Activated CD8-positive, alpha-beta T cell treated with anti-CD3 and anti-CD28 coated beads, Interleukin-2, amount 10 ng/mL, durations not matched to agents 7 days and 5 days (primary cell): ENCODE results near the gene GPR171. TPM values are rescaled to one million over a fixed set of nuclear protein-coding genes. Genes with fewer than 3 reads are reported as not detected.
A peak's percentile ranks its signal among the peaks of the same experiment; 100 is the strongest.

Experiments used
- ATAC-seq: fragments of 150-1000 bp; cut with Tn5 transposase; one replicate; pipeline ENCODE4 v1.10.0; 2021; ENCODE audit warnings: moderate library complexity
- CTCF ChIA-PET: fragments of 350-600 bp; sonication (Branson Sonifier 250); formaldehyde crosslinking; loops from one replicate; lab custom pipeline; 2021; ENCODE audit warnings: antibody characterized with exemption; lab: Charles Lee
- POLR2A ChIA-PET: fragments of 350-600 bp; sonication (Branson Sonifier 250); formaldehyde crosslinking; loops from one replicate; lab custom pipeline; 2021; ENCODE audit warnings: antibody characterized with exemption; lab: Charles Lee
- DNase-seq: peaks from one replicate; pipeline ENCODE4 v3.0.0-alpha.2; 2020
- H3K27ac Mint-ChIP-seq: one replicate; pipeline ENCODE4 v1.8.0; 2021; ENCODE audit warnings: mild to moderate bottlenecking, mixed read lengths
- H3K27me3 Mint-ChIP-seq: one replicate; pipeline ENCODE4 v1.8.0; 2021; ENCODE audit warnings: low read depth, mixed read lengths
- H3K36me3 Mint-ChIP-seq: one replicate; pipeline ENCODE4 v1.8.0; 2021; ENCODE audit warnings: low read depth, mixed read lengths
- H3K4me1 Mint-ChIP-seq: one replicate; pipeline ENCODE4 v1.8.0; 2021; ENCODE audit warnings: low read depth, mixed read lengths
- H3K4me3 Mint-ChIP-seq: one replicate; pipeline ENCODE4 v1.8.0; 2021; ENCODE audit warnings: mild to moderate bottlenecking, mixed read lengths
- H3K9me3 Mint-ChIP-seq: one replicate; pipeline ENCODE4 v1.8.0; 2022; ENCODE audit warnings: mixed read lengths; ENCODE audit not compliant: insufficient read depth
- total RNA-seq, 2 experiments: library from RNA; stranded (reverse); gene quantifications; one replicate each; pipeline ENCODE4 v1.2.3, GENCODE V29; 2021

The GPR171 gene
- total RNA-seq, 2 experiments from 2014 or later, result 115 to 124 TPM

DNA sequence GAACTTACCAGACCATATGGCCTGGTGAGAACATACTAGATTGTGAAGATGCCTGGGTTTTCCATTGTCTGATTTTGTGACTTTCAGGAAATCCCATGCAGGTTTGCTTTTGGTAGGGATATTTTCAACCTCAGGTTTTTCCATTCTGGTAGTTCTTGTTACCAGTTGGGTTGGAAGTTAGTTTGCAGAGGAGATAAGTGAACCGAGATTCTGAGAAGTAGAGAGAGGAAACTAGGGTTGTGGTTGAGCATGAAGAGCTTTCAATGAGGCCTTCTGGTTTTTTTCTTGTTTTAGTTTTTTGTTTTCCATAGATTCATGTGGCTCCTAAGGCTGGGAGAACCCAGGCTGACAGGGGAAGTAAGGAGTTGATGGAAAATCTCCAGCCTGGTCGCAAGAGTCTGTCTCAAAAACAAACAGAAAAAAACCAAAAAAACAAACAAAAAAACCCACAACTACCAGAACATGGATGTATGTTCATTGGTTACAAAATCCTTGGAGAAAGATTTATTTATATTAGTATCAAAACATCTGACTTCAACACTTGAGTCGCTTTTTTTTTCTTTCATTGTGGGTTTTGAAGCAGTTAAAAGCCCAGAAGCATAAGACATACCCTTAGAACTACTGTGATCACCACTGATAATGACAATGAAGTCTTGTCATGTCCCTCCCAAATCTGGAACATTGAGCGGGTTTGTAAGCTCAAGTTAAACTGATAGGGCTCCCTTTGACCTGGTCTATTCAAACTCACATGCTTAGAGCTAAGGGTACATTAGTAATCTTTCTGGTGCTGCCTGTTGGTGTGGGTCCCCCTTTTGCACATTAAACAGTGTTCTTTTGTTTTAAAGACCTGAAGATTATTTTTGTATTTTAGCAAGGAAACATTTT lies 3.2 kb downstream of the GPR171 start:
- CTCF ChIA-PET, result interaction anchor here (0.8 to 7.6 kb wide), 9 partner anchors 8 to 127 kb away, joined by 3 to 65 read pairs (median 8); partner anchors contain the start of gene P2RY14
- DNase-seq (no peak), ATAC-seq (peak; percentile 41)
- Mint-ChIP-seq H3K36me3 (peaks cover 70% of the 10 kb centered on the region), H3K27ac (peak overlapping the region; percentile 89), H3K4me1 (peaks cover 42% of the 10 kb centered on the region), H3K27me3 (no peaks in the 10 kb centered on the region), H3K4me3 (peak overlapping the region; percentile 87), H3K9me3 (peaks cover 13% of the 10 kb centered on the region)
- POLR2A ChIA-PET, result interaction anchor here (1.1 to 5.6 kb wide), 11 partner anchors 10 to 1069 kb away, joined by 3 to 51 read pairs (median 16); partner anchors contain the start of genes MBNL1, P2RY14 and SIAH2

DNA sequence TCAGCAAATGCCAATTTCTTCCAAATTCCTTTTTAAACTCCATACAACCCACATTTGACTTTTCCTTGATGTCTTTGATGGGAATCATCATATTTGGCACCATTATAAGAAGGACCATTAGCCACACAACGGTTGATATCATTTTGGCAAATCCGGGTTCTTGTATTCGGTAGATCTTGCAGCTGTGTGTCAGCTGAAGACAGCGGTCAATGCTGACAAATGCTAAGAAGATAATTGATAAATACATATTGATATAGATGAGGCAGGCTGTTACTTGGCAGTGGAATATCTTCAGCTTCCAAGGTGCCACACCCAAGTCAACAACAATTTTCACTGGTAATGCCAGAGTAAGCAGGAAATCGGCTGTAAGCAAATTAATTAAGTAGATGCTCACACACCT lies 4.2 kb downstream of the GPR171 start:
- H3K4me1 Mint-ChIP-seq, result peaks cover 32% of the 10 kb centered on the region

DNA sequence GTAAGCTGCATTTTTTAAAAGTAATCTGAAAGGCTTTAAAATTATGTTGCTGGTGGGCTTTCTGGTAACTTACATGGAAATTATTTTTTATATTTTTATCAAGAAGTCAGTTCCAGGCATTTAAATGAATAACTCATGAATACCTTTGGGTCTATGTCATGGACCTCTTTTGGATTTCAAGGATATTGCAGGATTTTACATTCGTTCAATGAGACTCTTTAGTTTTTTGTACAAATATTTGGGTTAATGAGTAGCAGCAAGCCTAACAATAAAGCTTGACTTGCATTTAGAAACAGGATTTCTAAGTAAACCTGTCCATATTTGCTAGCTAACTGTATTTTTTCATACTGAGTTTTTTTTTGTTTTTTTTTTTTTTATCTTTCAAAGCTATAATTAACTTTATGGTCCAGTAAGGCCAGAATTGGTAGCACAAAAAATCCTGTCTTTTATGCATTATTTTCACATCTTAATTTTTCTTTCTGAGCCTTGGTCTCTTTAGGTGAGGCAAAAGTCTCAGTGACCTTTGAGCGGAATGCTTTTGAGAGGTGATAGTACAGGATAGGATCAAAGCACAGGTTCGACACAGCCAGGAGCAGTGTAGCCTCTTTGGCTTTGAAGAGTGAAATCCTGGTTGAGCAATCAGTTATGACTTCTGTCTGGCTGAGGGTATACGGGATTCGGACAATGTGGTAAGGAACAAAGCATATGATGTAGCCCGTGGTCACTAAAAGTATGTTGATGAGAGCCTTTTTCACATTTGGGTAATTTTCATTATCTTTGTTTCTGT lies 4.8 kb downstream of the GPR171 start:
- POLR2A ChIA-PET, result interaction anchor here (0.8 to 5.6 kb wide), 3 partner anchors 9 to 14 kb away, joined by 3 to 51 read pairs (median 4); no protein-coding TSS in a partner anchor
- H3K27me3 Mint-ChIP-seq, result no peaks in the 10 kb centered on the region
- DNase-seq, result no peak
- H3K27ac Mint-ChIP-seq, result no peak overlapping the region
- H3K9me3 Mint-ChIP-seq, result peaks cover 13% of the 10 kb centered on the region
- peaks cover 78% of the 10 kb centered on the region for H3K36me3 Mint-ChIP-seq
- H3K4me1 Mint-ChIP-seq, result peaks cover 31% of the 10 kb centered on the region
- no peak for ATAC-seq
- H3K4me3 Mint-ChIP-seq, result peak overlapping the region; percentile 87
- CTCF ChIA-PET, result interaction anchor here (0.8 to 7.6 kb wide), 7 partner anchors 9 to 30 kb away, joined by 3 to 65 read pairs (median 5); no protein-coding TSS in a partner anchor

More for the DNA sequence above, 4.2 kb downstream of the GPR171 start:
- Mint-ChIP-seq H3K36me3 (peaks cover 75% of the 10 kb centered on the region), H3K27me3 (no peaks in the 10 kb centered on the region), H3K27ac (peak overlapping the region; percentile 18), H3K4me3 (peak overlapping the region; percentile 87), H3K9me3 (peaks cover 13% of the 10 kb centered on the region)
- POLR2A ChIA-PET, result interaction anchor here (0.8 to 5.6 kb wide), 3 partner anchors 12 to 436 kb away, joined by 3 to 51 read pairs (median 34); partner anchors contain the start of gene SIAH2
- no peak for ATAC-seq
- CTCF ChIA-PET, result interaction anchor here (1.1 to 7.6 kb wide), 8 partner anchors 9 to 128 kb away, joined by 3 to 65 read pairs (median 6); no protein-coding TSS in a partner anchor
- DNase-seq, result no peak

DNA sequence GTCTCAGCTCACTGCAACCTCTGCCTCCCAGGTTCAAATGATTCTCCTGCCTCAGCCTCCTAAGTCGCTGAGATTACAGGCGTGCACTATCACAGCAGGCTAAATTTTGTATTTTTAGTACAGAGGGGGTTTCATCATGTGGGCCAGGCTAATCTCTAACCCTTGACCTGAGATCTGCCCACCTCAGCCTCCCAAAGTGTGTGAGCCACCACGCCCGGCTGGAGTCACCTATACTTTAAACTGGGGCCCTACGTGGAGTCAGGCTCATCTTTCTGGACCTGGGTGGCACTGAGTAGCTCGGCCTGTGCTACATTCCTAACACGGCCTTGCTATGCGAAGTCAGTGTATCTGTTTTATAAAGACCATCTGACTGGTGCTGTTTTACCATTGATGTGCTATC lies 5.8 kb downstream of the GPR171 start:
- Mint-ChIP-seq H3K27me3 (no peaks in the 10 kb centered on the region), H3K9me3 (peaks cover 13% of the 10 kb centered on the region), H3K4me3 (no peak overlapping the region), H3K36me3 (peaks cover 76% of the 10 kb centered on the region), H3K27ac (no peak overlapping the region), H3K4me1 (peaks cover 31% of the 10 kb centered on the region)
- no peak for DNase-seq
- no peak for ATAC-seq
- ChIA-PET POLR2A (interaction anchor here (1.0 to 1.2 kb wide), 2 partner anchors 8 to 11 kb away, joined by 4 to 6 read pairs; no protein-coding TSS in a partner anchor), CTCF (interaction anchor here (0.8 to 6.0 kb wide), 8 partner anchors 8 to 29 kb away, joined by 3 to 33 read pairs (median 6); no protein-coding TSS in a partner anchor)

DNA sequence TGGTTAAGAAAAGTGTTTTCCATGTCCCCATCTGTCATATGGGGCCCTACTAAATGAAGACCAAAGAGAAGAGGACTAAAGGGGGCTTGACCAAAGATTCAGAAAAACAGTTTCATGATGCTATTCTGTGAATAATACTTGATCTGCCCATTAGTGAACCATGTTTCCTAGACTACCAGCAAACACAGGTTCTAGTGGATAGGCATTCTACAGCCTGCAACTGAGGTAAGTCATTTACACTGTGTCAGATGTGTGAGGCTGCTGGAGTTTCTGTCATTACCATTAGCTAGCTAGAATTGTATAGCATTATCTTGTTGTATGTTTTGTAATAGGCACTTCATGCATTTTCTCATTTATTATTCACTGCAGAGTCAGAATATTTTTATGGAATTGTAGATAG lies 6.6 kb downstream of the GPR171 start:
- ATAC-seq (no peak), DNase-seq (no peak)
- Mint-ChIP-seq H3K4me3 (no peak overlapping the region), H3K27me3 (no peaks in the 10 kb centered on the region), H3K4me1 (peaks cover 31% of the 10 kb centered on the region), H3K27ac (peak overlapping the region; percentile 4), H3K36me3 (peaks cover 69% of the 10 kb centered on the region), H3K9me3 (peaks cover 13% of the 10 kb centered on the region)
- CTCF ChIA-PET, result interaction anchor here (1.0 to 2.2 kb wide), 8 partner anchors 10 to 86 kb away, joined by 3 to 13 read pairs (median 4); no protein-coding TSS in a partner anchor
- POLR2A ChIA-PET, result interaction anchor here (1.2 to 1.3 kb wide), 2 partner anchors 10 to 25 kb away, joined by 3 to 6 read pairs; no protein-coding TSS in a partner anchor

DNA sequence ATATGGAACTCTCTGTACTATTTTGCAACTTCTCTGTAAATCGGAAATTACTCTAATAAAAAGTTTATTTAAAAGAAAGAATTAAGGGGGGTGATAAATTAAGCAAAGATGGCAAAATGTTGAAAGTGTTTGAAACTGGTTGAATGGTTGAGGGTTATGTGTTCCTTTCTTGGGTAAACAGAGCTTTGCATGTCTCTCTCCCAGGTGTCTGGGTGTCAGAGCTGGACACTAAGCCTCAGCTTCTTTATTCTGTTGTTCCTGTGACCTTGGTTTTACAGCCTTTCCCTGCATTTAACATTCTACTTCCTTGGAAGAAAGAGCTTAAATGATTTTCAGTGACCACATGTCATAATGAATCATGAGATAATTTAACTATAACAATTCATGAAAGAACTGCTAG lies 7.2 kb downstream of the GPR171 start:
- Mint-ChIP-seq H3K27me3 (no peaks in the 10 kb centered on the region), H3K36me3 (peaks cover 67% of the 10 kb centered on the region), H3K4me3 (no peak overlapping the region), H3K9me3 (peaks cover 18% of the 10 kb centered on the region), H3K4me1 (peaks cover 33% of the 10 kb centered on the region), H3K27ac (peak overlapping the region; percentile 4)
- no peak for ATAC-seq
- DNase-seq, result no peak
- POLR2A ChIA-PET, result interaction anchor here (1.3 kb wide), 1 partner anchor 25 kb away, joined by 3 read pairs; no protein-coding TSS in a partner anchor
- CTCF ChIA-PET, result interaction anchor here (0.7 to 2.2 kb wide), 10 partner anchors 9 to 87 kb away, joined by 3 to 13 read pairs (median 4); no protein-coding TSS in a partner anchor

DNA sequence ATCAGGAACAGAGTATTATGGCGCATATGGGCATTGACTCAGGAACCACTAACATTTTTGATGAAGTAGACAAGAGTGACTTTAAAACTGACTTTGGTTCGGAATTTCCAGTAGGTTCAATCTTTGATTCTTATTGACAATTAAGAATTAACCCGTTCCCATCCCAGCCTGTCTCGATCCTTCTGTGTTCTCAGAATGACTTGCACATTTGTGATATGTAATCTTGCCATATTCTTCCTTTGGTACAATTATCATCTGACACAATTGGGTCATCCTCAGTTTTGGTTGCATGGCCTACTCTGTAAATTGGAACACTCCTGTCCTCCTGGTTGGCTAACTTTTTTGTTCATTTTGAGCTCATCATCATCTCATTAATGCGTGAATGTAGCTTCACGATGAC lies 10.5 kb downstream of the GPR171 start:
- H3K27ac Mint-ChIP-seq, result no peak overlapping the region
- DNase-seq (no peak), ATAC-seq (no peak)
- H3K36me3 Mint-ChIP-seq, result peaks cover 40% of the 10 kb centered on the region
- POLR2A ChIA-PET, result no interaction called here
- H3K9me3 Mint-ChIP-seq, result peaks cover 22% of the 10 kb centered on the region
- CTCF ChIA-PET, result interaction anchor here (0.7 kb wide), 1 partner anchor 18 kb away, joined by 3 read pairs; no protein-coding TSS in a partner anchor
- H3K4me1 Mint-ChIP-seq, result peaks cover 32% of the 10 kb centered on the region
- no peaks in the 10 kb centered on the region for H3K27me3 Mint-ChIP-seq
- no peak overlapping the region for H3K4me3 Mint-ChIP-seq

DNA sequence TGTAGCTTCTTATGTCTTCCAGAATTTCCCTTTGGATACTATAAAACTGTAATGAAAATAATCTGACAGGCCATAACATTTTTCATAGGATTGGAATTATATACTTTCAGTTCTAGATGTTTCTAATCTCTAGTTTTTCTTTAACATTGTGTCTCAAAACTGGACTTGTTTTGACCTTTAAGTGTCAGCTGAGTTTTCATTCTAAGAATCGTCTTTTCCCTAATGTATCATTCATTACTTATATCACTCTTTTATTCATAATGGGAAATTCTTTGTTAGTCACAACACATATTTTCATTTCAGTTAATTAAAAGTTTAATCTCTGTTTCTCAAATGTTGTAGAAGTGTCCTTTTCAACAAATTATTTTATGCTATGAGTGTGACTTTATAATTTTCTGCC lies 11.9 kb downstream of the GPR171 start:
- no peak for ATAC-seq
- no peak for DNase-seq
- H3K4me1 Mint-ChIP-seq, result peaks cover 31% of the 10 kb centered on the region
- no peak overlapping the region for H3K4me3 Mint-ChIP-seq
- no peaks in the 10 kb centered on the region for H3K27me3 Mint-ChIP-seq
- ChIA-PET CTCF (interaction anchor here (0.6 to 0.7 kb wide), 2 partner anchors 23 to 37 kb away, joined by 3 to 4 read pairs; no protein-coding TSS in a partner anchor), POLR2A (no interaction called here)
- H3K9me3 Mint-ChIP-seq, result peaks cover 17% of the 10 kb centered on the region
- H3K27ac Mint-ChIP-seq, result no peak overlapping the region
- peaks cover 29% of the 10 kb centered on the region for H3K36me3 Mint-ChIP-seq

DNA sequence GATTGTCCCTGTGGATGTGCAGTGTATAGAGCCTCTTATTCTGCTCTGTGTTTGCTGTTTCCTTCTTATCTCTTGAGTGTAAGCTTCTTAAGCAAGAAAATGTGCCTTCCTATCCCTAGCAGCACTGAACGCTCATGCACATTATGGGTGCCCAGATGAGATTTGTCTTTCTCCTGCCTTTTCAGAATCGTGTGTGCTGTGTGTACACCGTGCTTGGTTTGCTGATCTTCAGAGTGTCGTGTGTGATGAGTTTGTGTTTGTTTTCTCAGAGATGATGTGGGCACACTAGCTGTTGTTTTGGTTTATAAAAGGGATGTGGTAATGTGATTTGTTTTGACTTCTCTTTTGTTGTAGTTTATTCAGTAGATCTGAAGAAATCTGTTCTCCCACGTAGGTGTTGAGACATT lies 19.7 kb downstream of the GPR171 start:
- peak; percentile 38 for DNase-seq
- Mint-ChIP-seq H3K27ac (peak overlapping the region; percentile 81), H3K27me3 (no peaks in the 10 kb centered on the region), H3K4me3 (peak overlapping the region; percentile 58), H3K9me3 (no peaks in the 10 kb centered on the region), H3K4me1 (peaks cover 47% of the 10 kb centered on the region), H3K36me3 (peaks cover 2% of the 10 kb centered on the region)
- peak; percentile 79 for ATAC-seq
- POLR2A ChIA-PET, result interaction anchor here (2.1 to 6.2 kb wide), 2 partner anchors 12 to 18 kb away, joined by 6 to 51 read pairs; partner anchors contain the start of gene GPR171
- CTCF ChIA-PET, result interaction anchor here (0.5 to 3.7 kb wide), 9 partner anchors 11 to 330 kb away, joined by 3 to 17 read pairs (median 7); no protein-coding TSS in a partner anchor

DNA sequence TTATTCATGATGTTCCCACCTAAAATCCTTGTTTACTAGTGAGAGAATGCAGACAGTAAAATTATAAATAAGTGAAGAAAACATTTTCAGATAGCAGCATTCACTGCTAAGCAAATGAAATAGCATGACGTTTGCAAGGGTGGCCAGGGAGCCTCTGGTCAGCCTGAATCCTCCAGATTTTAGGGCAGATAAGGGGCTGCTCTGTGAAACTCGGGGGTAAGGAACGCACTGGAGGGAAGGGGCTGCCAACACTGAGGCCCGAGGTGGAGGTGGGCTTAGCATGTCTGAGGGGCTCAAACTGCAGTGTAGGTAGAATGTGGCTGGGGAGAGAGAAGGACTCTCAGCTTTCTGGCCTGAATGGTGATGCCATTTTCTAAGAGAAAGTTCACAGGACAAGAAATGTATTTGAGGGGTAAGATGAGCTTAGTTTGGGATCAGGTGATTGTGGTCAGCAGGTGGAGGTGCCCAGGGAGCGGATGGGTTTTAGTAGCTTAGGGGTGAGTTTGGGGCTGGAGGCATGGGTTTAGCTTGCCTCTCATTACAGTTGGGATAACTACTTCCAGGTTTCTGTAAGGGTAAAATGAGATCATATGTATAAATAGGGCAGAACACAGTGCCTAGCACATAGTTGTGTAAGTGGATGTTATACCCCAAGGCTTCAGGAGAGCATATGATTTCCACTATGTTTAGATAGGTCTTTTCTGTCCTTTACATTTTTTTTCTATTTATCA lies 20.5 kb downstream of the GPR171 start:
- Mint-ChIP-seq H3K4me3 (no peak overlapping the region), H3K36me3 (peaks cover 2% of the 10 kb centered on the region), H3K9me3 (no peaks in the 10 kb centered on the region), H3K27me3 (no peaks in the 10 kb centered on the region), H3K4me1 (peaks cover 47% of the 10 kb centered on the region), H3K27ac (peak overlapping the region; percentile 18)
- CTCF ChIA-PET, result interaction anchor here (1.1 to 3.7 kb wide), 8 partner anchors 11 to 31 kb away, joined by 3 to 17 read pairs (median 8); no protein-coding TSS in a partner anchor
- ATAC-seq, result peak; percentile 29
- POLR2A ChIA-PET, result interaction anchor here (2.1 to 6.2 kb wide), 2 partner anchors 11 to 19 kb away, joined by 6 to 51 read pairs; partner anchors contain the start of gene GPR171
- DNase-seq, result no peak
